HG03432 (cell line): ENCODE data around the gene IFNA6.
"Not testable (repeated sequence)": the region's sequence is repeated elsewhere in the genome, so short reads cannot be mapped to it uniquely, and the experiment has no call there.

ENCODE experiments used
- ATAC-seq: cut with Tn5 transposase; IDR thresholded peaks from one replicate; pipeline ENCODE4 v1.9.1; 2021; ENCODE audit warnings: mild to moderate bottlenecking, moderate library complexity; ENCODE audit not compliant: unreplicated experiment

Gene IFNA6

GRCh38 chr9:21350787-21351186 lies at the start of gene IFNA6:
Gene IFNA6, minus strand, starts transcription at chr9:21350887. Its CDS starts 0 bp downstream, at chr9:21350887.
- ATAC-seq, result no peak

GRCh38 chr9:21399956-21400355 lies 49.3 kb upstream of the IFNA6 start:
- no peak for ATAC-seq

GRCh38 chr9:21398955-21399489 lies 48.3 kb upstream of the IFNA6 start:
- ATAC-seq, result no peak

DNA sequence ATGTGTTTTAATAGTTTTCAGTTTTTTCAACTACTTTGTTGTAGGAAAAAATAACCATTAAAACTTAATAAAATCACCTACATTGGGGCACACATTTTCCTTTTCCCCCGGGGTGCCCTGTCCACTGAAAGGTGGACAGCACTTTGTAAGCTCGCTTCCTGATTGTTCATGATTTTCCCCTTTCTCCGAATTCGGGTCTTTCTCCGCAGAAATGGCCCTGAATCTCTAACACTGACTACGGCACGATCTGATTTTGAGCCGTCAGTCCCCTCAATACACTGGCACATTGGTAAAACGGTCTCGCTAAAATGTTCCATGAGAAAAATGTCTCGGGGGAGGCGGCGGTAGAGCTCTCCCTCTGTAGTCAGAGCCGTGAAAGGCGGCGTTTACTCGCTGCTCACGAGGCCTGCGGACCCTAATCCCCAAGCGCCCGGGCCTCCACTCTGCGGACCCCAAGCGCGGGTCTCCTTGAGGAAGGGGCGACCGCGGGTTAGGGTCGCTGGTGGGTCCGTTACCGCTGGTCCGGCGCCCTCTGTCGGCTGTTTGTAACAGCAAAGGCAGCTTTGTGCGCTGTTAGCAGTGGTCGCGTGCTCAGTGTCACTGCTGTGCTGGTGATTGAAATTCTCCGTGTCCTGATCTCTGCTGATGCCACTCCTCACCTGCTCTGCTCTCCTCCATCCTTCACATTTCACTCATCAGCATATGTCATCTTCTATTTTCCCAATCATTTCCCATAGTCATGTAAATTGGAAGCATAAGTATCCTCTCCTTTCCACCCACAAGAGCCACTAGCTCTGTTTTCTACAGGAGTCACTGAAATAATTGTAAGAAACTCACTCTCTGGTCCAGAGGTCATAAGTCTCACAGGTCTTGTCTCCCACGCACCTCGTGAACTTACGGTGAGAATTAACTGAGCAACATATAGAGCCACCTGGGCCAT lies 45.4 kb upstream of the IFNA6 start:
- peak; percentile 83 for ATAC-seq

- peak; percentile 71 for ATAC-seq
Measured at GRCh38 chr9:21392270-21392669, 41.6 kb upstream of the IFNA6 start.

DNA sequence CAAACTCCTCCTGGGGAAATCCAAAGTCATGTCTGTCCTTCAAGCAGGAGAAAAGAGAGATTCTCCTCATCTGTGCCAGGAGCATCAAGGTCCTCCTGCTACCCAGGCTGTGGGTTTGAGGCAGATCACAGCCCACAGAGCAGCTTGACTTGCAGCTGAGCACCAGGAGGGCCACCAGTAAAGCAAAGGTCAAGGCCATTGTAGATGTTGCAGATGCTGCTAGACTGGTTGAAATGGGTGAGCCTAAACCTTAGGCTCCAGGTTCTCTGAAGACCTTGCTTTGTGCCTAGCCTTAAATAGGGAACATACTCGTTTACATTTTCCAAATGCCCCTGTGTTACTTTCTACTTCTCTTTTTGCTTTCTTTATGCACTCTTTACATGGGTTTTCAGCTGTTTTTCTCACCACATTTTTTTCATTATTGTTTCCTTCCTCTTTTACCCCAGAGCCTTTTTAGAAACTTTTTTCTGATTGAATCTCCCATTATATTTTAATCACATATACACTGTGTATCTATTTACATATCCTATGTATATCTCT lies 34.5 kb upstream of the IFNA6 start, which contains the start of gene IFNA2:
Gene IFNA2 (minus strand): TSS at position 268 of the 540 bp plus-strand sequence. CDS start 69 bp downstream, at position 199.
- no peak for ATAC-seq

DNA sequence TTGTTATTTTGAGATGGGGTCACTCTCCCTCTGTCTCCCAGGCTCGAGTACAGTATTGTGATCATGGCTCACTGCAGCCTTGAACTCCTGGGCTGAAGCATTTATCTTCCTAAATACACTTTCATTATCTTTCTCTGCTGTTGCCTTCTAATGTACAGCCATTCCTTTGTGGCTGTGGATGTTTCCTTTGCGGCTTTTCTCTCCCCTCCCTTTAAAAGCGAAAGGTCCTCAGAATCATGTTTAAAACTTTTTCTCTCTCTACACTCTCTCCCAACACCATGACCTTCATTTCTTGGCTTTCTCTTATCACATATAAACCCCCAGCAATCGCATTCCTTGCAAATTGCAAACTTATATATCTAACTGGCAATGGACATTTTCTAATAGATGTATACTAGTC lies 32.9 kb upstream of the IFNA6 start:
- no peak for ATAC-seq

DNA sequence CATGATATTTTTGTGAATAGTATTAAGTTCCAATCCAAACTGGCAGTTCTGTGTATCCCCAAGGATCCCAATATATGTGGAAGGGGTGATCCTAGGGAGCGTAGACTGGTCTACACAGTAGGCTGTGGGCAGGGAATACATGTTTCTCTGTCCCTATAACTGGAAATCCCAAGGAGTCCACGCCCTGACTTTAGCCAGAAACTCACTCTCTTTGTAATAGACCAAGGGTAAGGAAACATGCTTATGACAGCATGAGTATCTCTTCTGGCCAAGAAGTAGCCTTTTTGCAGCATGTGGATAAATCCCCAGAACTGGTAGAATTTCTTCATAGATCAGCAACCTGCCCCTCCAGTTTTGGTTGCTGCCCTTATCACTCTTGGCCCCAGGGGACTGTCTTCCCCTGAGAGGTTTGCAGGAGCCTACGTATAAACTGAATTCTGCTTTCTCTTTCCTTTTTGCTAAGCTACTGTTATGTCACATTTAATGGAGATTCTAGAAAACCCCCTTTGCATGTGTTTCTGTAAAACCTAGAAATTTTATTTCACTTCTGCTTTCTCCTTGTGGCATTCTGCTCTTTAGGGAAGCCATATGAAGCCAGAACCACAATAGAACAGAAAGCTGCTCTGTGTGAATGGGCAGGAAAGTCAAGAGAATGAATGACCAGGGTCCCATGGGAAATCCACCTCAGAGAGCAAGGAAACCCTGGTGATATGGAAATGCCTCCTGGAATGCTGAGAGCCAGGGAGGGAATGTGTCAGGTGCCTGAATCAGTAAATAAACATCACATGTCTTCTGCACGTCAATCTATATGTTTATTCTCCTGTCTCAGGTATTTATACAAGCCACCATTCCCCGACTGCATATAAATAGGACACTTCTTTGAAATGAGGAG lies 31.0 kb upstream of the IFNA6 start:
- ATAC-seq, result peak; percentile 98

- ATAC-seq, result not testable (repeated sequence)
Measured at GRCh38 chr9:21371467-21371866, 20.8 kb upstream of the IFNA6 start.

DNA sequence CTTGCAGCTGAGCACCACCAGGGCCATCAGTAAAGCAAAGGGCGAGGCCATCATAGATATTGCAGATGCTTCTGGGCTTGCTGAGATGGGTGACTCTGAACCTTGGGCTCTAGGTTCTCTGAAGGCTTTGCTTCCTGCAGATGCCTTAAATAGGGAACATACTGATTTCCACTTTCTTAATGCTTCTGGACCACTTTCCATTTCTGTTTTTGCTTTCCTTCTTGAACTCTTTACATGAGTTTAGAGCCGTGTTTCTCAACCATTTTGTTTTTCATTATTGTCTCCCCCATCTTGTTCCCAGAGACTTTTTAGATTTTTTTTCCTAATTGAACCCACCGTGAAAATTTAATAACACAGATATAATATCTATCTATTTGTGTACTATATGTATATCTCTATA lies 17.3 kb upstream of the IFNA6 start, which contains the start of gene IFNA13:
Gene IFNA13 (minus strand): TSS at position 101 of the 400 bp plus-strand sequence. CDS start 47 bp downstream, at position 54.
- ATAC-seq, result no peak

DNA sequence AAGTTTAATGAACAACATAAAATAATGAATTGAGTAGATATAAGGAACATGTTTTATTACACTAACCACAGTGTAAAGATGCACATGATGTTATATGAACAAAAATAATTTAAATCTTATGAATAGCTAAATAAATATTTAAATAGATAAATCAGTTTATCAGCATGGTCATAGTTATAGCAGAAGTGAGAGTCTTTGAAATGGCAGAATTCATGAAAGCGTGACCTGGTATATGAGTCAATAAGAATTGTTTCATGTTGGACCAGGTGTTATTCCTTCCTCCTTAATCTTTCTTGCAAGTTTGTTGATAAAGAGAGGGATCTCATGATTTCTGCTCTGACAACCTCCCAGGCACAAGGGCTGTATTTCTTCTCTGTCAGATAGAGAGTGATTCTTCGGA lies 16.5 kb upstream of the IFNA6 start:
- peak; percentile 96 for ATAC-seq

- no peak for ATAC-seq
Measured at GRCh38 chr9:21362287-21362686, 11.6 kb upstream of the IFNA6 start.

GRCh38 chr9:21357479-21358460 lies 7.1 kb upstream of the IFNA6 start:
- peak; percentile 93 for ATAC-seq

DNA sequence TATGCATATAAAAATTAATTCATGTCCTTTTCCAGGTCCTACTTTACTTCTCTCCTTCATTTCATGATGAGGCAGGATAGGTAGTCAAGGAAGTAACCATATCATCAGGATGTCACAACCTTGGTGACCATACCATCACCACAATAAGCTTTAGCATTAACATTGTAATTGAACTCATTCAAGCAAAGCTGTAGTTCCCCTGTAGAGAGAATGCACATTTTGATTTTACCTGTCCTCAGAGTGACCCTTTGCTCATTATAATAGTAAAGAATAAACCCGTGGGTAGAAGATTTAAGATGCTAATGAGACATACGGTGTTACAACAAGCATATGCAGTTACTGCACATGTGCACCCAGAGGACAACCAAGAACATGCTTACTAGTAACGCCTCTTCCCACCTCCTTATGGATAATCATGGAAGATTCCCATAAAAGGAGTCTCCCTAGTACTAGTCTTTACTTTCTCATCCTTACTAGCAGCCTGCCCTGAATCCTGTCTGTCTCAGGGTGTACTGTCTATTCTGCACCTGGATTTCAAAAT lies 2.2 kb downstream of the IFNA6 start:
- ATAC-seq, result no peak

- no peak for ATAC-seq
Measured at GRCh38 chr9:21340735-21341134, 10.0 kb downstream of the IFNA6 start.

- ATAC-seq, result no peak
Measured at GRCh38 chr9:21336457-21336856, 14.2 kb downstream of the IFNA6 start.

DNA sequence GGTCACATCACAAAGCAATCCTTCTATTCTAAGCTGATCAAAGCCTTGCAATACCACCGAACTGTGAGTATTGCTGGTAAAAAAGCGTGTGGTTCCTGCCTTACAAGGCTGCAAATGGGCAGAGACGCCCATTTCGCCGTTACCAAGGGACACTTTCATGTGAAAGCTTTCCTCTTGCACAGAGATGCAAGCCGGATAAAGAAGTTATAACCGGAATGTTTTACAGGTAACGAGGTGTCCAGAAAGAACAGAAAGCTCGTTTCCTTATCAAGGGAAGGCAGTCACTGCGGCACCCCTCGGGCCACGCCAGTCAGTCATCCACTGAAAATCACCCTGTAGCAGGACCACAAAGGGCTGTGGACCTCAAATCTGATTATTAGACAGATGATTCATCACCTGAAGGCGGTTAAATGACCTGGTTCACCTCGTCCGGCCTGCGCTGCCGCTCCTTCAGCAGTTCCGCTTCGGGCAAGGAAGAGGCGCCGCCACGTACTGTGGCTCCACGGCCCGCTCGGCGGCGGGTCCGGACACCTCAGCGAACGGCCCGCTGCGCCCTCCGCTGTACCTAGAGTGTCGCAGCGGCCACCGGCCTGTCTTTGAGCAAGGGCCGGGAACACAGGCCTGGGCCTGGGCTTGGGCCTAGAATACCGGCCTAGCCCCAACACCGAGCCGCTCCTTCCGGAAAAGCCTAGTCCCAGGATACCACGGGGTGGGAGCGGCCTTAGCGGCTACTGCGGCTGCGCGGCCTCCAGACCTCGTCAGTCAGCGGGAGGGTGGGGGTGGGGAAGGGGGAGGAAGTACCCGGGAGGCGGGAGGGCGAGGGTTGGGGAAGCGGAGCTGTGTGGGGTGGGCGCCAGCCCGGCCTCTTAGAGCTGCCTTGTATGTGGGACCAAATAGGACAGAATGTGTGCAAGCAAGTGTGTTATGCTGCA lies 15.7 kb downstream of the IFNA6 start, which contains the start of gene KLHL9:
Gene KLHL9 (minus strand): TSS at position 704 of the 932 bp plus-strand sequence. CDS start 545 bp downstream, at position 159.
- peak; percentile 95 for ATAC-seq

DNA sequence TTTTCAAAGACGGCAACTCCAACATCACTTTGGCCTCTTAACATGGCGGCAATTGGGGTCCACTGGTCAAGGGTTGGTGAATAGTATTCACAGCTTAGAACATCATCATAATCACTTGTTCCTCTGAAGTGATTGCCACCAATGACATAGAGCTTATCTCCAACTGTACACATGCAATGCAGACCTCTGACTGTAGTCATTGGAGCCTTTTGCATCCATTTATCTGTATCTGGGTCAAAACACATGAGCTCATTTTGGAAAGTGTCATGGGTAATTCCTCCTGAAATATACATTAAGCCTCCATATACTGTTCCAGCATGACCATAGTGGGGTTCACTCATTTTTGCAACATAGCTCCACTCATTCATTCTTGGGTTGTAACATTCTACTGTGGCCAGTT lies 17.5 kb downstream of the IFNA6 start:
- ATAC-seq, result no peak
